Bronchial epithelial cell (primary cell): ENCODE data around the gene CTNS. TPM values are rescaled to one million over a fixed set of nuclear protein-coding genes. Genes with fewer than 3 reads are reported as not detected.
"Not testable (repeated sequence)": the region's sequence is repeated elsewhere in the genome, so short reads cannot be mapped to it uniquely, and the experiment has no call there.

Experiments used
- DNase-seq: peaks from one replicate; pipeline ENCODE4 v3.0.0-alpha.2; 2010; ENCODE audit warnings: low read depth
- FAIRE-seq: peaks from 2 replicates; lab custom pipeline; 2011; peaks lifted over from hg19 to GRCh38; lab: Jason Lieb, UNC
- H3K27me3 ChIP-seq: 2 replicates; pipeline ENCODE4 v1.5.1; 2011; ENCODE audit warnings: low read length; ENCODE audit not compliant: control insufficient read depth, insufficient read depth
- H3K36me3 ChIP-seq: 2 replicates; pipeline ENCODE4 v1.5.1; 2011; ENCODE audit warnings: low read length; ENCODE audit not compliant: control insufficient read depth, insufficient read depth
- H3K4me3 ChIP-seq: 2 replicates; pipeline ENCODE4 v1.5.1; 2011; ENCODE audit warnings: mild to moderate bottlenecking, low read depth, low read length, control low read depth
- total RNA-seq: library from RNA; depleted of rRNA; stranded (reverse); fragments of >200 nt; gene quantifications from 2 replicates; pipeline ENCODE4 v1.2.1, GENCODE V29; 2014
- TF ChIP-seq, protein P1 (sequence below): IDR thresholded peaks from 2 replicates; pipeline ENCODE4 v1.5.1; 2011; ENCODE audit warnings: mild to moderate bottlenecking, moderate library complexity, low read length, control low read depth, inconsistent platforms; ENCODE audit not compliant: insufficient read depth, severe bottlenecking

Gene CTNS
- total RNA-seq, 1 donor from 2014 or later, result 31.3 TPM

DNA sequence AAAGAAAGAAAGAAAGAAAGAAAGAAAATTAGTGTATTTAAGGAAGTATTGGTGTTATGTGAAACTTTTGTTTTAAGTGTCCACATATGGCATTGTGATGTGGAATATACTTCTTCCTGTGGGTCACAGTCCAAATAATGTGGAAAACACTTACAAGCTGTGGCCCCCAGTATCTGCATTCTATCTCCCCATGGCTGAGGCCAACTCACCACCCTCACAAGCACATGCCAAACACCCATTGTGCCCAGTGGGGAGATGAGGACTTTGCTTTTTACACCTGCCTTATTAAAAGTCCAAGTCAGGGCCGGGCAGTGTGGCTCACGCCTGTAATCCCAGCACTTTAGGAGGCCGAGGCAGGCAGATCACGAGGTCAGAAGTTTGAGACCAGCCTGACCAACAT, 63.4 kb downstream of the CTNS start:
- TF ChIP-seq, protein P1, sequence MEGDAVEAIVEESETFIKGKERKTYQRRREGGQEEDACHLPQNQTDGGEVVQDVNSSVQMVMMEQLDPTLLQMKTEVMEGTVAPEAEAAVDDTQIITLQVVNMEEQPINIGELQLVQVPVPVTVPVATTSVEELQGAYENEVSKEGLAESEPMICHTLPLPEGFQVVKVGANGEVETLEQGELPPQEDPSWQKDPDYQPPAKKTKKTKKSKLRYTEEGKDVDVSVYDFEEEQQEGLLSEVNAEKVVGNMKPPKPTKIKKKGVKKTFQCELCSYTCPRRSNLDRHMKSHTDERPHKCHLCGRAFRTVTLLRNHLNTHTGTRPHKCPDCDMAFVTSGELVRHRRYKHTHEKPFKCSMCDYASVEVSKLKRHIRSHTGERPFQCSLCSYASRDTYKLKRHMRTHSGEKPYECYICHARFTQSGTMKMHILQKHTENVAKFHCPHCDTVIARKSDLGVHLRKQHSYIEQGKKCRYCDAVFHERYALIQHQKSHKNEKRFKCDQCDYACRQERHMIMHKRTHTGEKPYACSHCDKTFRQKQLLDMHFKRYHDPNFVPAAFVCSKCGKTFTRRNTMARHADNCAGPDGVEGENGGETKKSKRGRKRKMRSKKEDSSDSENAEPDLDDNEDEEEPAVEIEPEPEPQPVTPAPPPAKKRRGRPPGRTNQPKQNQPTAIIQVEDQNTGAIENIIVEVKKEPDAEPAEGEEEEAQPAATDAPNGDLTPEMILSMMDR, result no peak
- FAIRE-seq (no peak), DNase-seq (no peak)
- Histone ChIP-seq H3K27me3 (no peaks in the 10 kb centered on the region), H3K4me3 (no peak overlapping the region), H3K36me3 (no peaks in the 10 kb centered on the region)

DNA sequence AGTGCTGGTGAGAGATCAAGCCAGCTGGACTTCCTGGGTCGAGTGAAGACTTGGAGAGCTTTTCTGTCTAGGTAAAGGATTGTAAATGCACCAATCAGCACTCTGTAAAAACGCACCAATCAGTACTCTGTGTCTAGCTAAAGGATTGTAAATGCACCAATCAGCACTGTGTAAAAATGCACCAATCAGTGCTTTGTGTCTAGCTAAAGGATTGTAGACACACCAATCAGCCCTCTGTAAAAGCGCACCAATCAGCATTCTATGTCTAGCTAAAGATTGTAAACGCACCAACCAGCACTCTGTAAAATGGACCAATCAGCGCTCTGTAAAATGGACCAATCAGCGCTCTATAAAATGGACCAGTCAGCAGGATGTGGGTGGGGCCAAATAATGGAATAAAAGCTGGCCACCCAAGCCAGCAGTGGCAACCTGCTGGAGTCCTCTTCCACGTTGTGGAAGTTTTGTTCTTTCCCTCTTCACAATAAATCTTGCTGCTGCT, 65.5 kb downstream of the CTNS start:
- H3K36me3 ChIP-seq, H3K4me3 ChIP-seq, H3K27me3 ChIP-seq, FAIRE-seq, DNase-seq: not testable (repeated sequence)

- FAIRE-seq (peak; percentile 92), DNase-seq (no peak)
- TF ChIP-seq, protein P1, result no peak
- no peaks in the 10 kb centered on the region for H3K27me3 ChIP-seq
- H3K36me3 ChIP-seq, result no peaks in the 10 kb centered on the region
- H3K4me3 ChIP-seq, result no peak overlapping the region
Measured at GRCh38 chr17:3704931-3705717, 68.6 kb downstream of the CTNS start.

DNA sequence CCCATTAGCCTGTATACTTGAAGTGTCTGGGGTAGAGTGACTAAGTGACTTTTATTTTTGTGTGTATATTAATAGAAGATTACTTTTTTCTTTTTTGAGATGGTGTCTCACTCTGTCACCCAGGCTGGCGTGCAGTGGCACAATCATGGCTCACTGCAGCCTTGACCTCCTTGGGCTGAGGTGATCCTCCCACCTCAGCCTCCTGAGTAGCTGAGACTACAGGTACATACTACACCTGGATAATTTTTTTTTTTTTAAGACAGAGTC, 69.1 kb downstream of the CTNS start:
- not testable (repeated sequence) for FAIRE-seq, H3K27me3 ChIP-seq, H3K4me3 ChIP-seq, DNase-seq, H3K36me3 ChIP-seq

GRCh38 chr17:3708366-3708765, 71.8 kb downstream of the CTNS start:
- no peak for DNase-seq
- no peak for FAIRE-seq
- no peaks in the 10 kb centered on the region for H3K27me3 ChIP-seq
- H3K4me3 ChIP-seq, result no peak overlapping the region
- no peaks in the 10 kb centered on the region for H3K36me3 ChIP-seq
- TF ChIP-seq, protein P1, result no peak

DNA sequence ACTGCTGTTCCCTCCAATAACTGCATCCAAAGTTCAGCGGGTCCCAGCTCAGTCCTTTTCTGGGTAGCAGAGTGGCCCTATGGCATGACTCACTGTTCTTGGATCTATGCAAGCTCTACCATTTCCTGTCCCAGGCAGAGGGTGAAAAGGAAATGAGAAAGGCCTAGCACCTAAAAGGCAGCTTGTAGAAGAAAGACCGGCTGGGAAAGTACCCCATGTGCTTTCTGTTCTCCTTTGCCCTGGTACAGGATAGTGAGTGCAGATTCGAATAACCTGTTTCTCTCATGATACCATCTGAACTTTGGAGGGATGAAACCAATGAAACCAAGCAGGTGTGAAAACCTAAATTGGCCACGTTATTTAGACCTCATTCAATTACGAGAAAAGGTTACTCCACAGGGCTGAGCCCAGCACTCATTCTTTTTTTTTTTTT, 74.4 kb downstream of the CTNS start:
- no peak for FAIRE-seq
- TF ChIP-seq, protein P1, result no peak

More for the DNA sequence above, 74.4 kb downstream of the CTNS start:
- H3K36me3 ChIP-seq, result peaks cover 5% of the 10 kb centered on the region
- peak; percentile 71 for DNase-seq
- H3K4me3 ChIP-seq, result no peak overlapping the region
- no peaks in the 10 kb centered on the region for H3K27me3 ChIP-seq

Other genes starting within 250 kb of the CTNS start
- gene OR1E1, start 238.3 kb upstream of the CTNS start, total RNA-seq, result not detected in 2 replicates
- not detected in 2 replicates for gene OR3A3, start 225.4 kb upstream of the CTNS start, total RNA-seq
- not detected in 2 replicates for gene OR1E2, start 202.9 kb upstream of the CTNS start, total RNA-seq
- gene SPATA22, start 164.9 kb upstream of the CTNS start, total RNA-seq, result not detected in 2 replicates
- not detected in 2 replicates for gene ASPA, start 160.8 kb upstream of the CTNS start, total RNA-seq
- 0.79 and 1.2 TPM in 2 replicates for gene TRPV3, start 78.9 kb upstream of the CTNS start, total RNA-seq
- 1.6 and 2.0 TPM in 2 replicates for gene TRPV1, start 27.3 kb upstream of the CTNS start, total RNA-seq
- 7.6 and 9.0 TPM in 2 replicates for gene SHPK, start 510 bp upstream of the CTNS start, total RNA-seq
- gene TAX1BP3, start 31.8 kb downstream of the CTNS start, total RNA-seq, result 150 and 200 TPM in 2 replicates
- 21.3 and 26.1 TPM in 2 replicates for gene EMC6, start 32.1 kb downstream of the CTNS start, total RNA-seq
- 0.38 and 0.53 TPM in 2 replicates for gene P2RX5, start 59.4 kb downstream of the CTNS start, total RNA-seq
- 0.53 and 0.64 TPM in 2 replicates for gene HASPIN, start 87.1 kb downstream of the CTNS start, total RNA-seq
- gene ITGAE, start 164.4 kb downstream of the CTNS start, total RNA-seq, result 17.1 and 21.9 TPM in 2 replicates
- gene NCBP3, start 209.5 kb downstream of the CTNS start, total RNA-seq, result 8.2 and 13.7 TPM in 2 replicates